H1 (cell line): ENCODE results near the gene USP54. TPM values are rescaled to one million over a fixed set of nuclear protein-coding genes. Genes with fewer than 3 reads are reported as not detected.

Experiments used
- CTCF ChIA-PET: fragments of 300-600 bp; sonication (Branson Sonifier 250); formaldehyde crosslinking; loops from one replicate; lab custom pipeline; 2021; ENCODE audit not compliant: partially characterized antibody; lab: Charles Lee
- POLR2A ChIA-PET: fragments of 300-600 bp; sonication (Branson Sonifier 250); formaldehyde crosslinking; loops from one replicate; lab custom pipeline; 2021; ENCODE audit warnings: inconsistent platforms; ENCODE audit not compliant: partially characterized antibody; lab: Charles Lee
- DNase-seq, 2 experiments: peaks; one replicate each; pipeline versions ENCODE4 v3.0.0 to v3.0.0-alpha.2; 2010 to 2022; ENCODE audit warnings: low spot score in 2 of 2, low read depth in 1 of 2, mixed read lengths in 1 of 2
- FAIRE-seq: peaks from 2 replicates; lab custom pipeline; 2011; peaks lifted over from hg19 to GRCh38; lab: Jason Lieb, UNC
- H2AFZ ChIP-seq: 2 replicates; pipeline ENCODE4 v1.8.1; 2012; ENCODE audit warnings: low read length, inconsistent platforms
- H2AK5ac ChIP-seq: 2 replicates; pipeline ENCODE4 v1.6.1; 2013; ENCODE audit warnings: low read depth, low read length
- H2BK120ac ChIP-seq: replicated peaks from 2 replicates; pipeline ENCODE3; 2013; ENCODE audit warnings: low read depth, low read length, inconsistent platforms
- H2BK12ac ChIP-seq: 2 replicates; pipeline ENCODE4 v1.6.1; 2013; ENCODE audit warnings: low read depth, low read length
- H2BK15ac ChIP-seq: 2 replicates; pipeline ENCODE4 v1.6.1; 2013; ENCODE audit warnings: low read length
- H2BK20ac ChIP-seq: 2 replicates; pipeline ENCODE4 v1.6.1; 2013; ENCODE audit warnings: low read length
- H2BK5ac ChIP-seq: 2 replicates; pipeline ENCODE4 v1.6.1; 2013; ENCODE audit warnings: low read depth, low read length
- H3K14ac ChIP-seq: 2 replicates; pipeline ENCODE4 v1.6.1; 2013; ENCODE audit warnings: inconsistent platforms; ENCODE audit not compliant: insufficient read length
- H3K18ac ChIP-seq: 2 replicates; pipeline ENCODE4 v1.6.1; 2013; ENCODE audit warnings: low read length; ENCODE audit errors: extremely low read depth
- H3K23ac ChIP-seq: 2 replicates; pipeline ENCODE4 v1.6.1; 2013; ENCODE audit warnings: inconsistent platforms; ENCODE audit not compliant: insufficient read length
- H3K23me2 ChIP-seq: 2 replicates; pipeline ENCODE4 v1.6.1; 2013; ENCODE audit warnings: low read depth, low read length
- H3K27ac ChIP-seq: 2 replicates; pipeline ENCODE4 v1.6.1; 2011; ENCODE audit warnings: low read depth, low read length, inconsistent platforms
- H3K27me3 ChIP-seq, 4 experiments: replicated peaks in 1 of 4; 1 replicate in 1 of 4; 2 replicates in 3 of 4; pipeline versions ENCODE4 v1.6.1 to v1.8.1; 2011 to 2013; ENCODE audit warnings: low read length in 3 of 4, mild to moderate bottlenecking in 3 of 4, inconsistent platforms in 2 of 4, mixed read lengths in 2 of 4, moderate library complexity in 1 of 4; ENCODE audit not compliant: control insufficient read depth in 3 of 4, insufficient read depth in 3 of 4; ENCODE audit errors: extremely low read depth in 1 of 4
- H3K36me3 ChIP-seq, 4 experiments: 2 replicates each; pipeline versions ENCODE4 v1.6.1 to v1.8.1; 2011 to 2013; ENCODE audit warnings: mild to moderate bottlenecking in 4 of 4, low read length in 3 of 4, moderate library complexity in 2 of 4, control low read depth in 1 of 4, inconsistent platforms in 1 of 4; ENCODE audit not compliant: insufficient read depth in 4 of 4, control insufficient read depth in 2 of 4
- H3K4ac ChIP-seq: replicated peaks from 2 replicates; pipeline ENCODE3; 2013; ENCODE audit warnings: low read length, low read depth, mixed read lengths, inconsistent platforms; ENCODE audit not compliant: insufficient read length
- H3K4me1 ChIP-seq, 4 experiments: replicated peaks in 1 of 4; 1 replicate in 1 of 4; 2 replicates in 3 of 4; pipeline versions ENCODE4 v1.6.1 to v1.8.1; 2011 to 2013; ENCODE audit warnings: low read length in 3 of 4, inconsistent platforms in 2 of 4, mixed read lengths in 1 of 4; ENCODE audit not compliant: insufficient read depth in 4 of 4, control insufficient read depth in 3 of 4
- H3K4me2 ChIP-seq, 2 experiments: 2 replicates each; pipeline versions ENCODE4 v1.6.1 to v1.8.1; 2011 to 2013; ENCODE audit warnings: low read depth in 2 of 2, low read length in 2 of 2, control low read depth in 1 of 2, inconsistent platforms in 1 of 2, mild to moderate bottlenecking in 1 of 2; ENCODE audit not compliant: insufficient read depth in 1 of 2
- H3K4me3 ChIP-seq, 4 experiments: fragments of 200-600, 300-600 bp in 1 of 4; sonication (generic), shearing (Covaris generic), sonication (Bioruptor Twin) in 1 of 4; 2 replicates each; pipeline versions ENCODE4 v1.5.1 to v1.8.1; 2011 to 2016; ENCODE audit warnings: low read length in 4 of 4, low read depth in 3 of 4, control low read depth in 2 of 4, inconsistent platforms in 2 of 4, mild to moderate bottlenecking in 2 of 4, mixed read lengths in 1 of 4, moderate library complexity in 1 of 4; ENCODE audit not compliant: insufficient read depth in 2 of 4; ENCODE audit errors: extremely low read depth in 1 of 4
- H3K56ac ChIP-seq: replicated peaks from 2 replicates; pipeline ENCODE3; 2013; ENCODE audit warnings: low read depth, mild to moderate bottlenecking, mixed read lengths, low read length, inconsistent platforms; ENCODE audit not compliant: insufficient read length
- H3K79me1 ChIP-seq: 2 replicates; pipeline ENCODE4 v1.6.1; 2013; ENCODE audit warnings: low read depth, low read length, control low read depth
- H3K79me2 ChIP-seq, 2 experiments: 2 replicates each; pipeline versions ENCODE4 v1.6.1 to v1.8.1; 2012 to 2013; ENCODE audit warnings: low read length in 2 of 2, mild to moderate bottlenecking in 2 of 2, inconsistent platforms in 1 of 2; ENCODE audit not compliant: insufficient read depth in 2 of 2, control insufficient read depth in 1 of 2
- H3K9ac ChIP-seq, 4 experiments: replicated peaks in 1 of 4; 1 replicate in 1 of 4; 2 replicates in 3 of 4; pipeline versions ENCODE4 v1.6.1 to v1.8.1; 2011 to 2013; ENCODE audit warnings: low read depth in 3 of 4, low read length in 3 of 4, control low read depth in 2 of 4, mild to moderate bottlenecking in 2 of 4, moderate library complexity in 2 of 4, inconsistent platforms in 1 of 4; ENCODE audit errors: extremely low read depth in 1 of 4
- H3K9me3 ChIP-seq, 2 experiments: 2 replicates each; pipeline versions ENCODE4 v1.6.1 to v1.8.1; 2012 to 2013; ENCODE audit warnings: mild to moderate bottlenecking in 2 of 2, moderate library complexity in 2 of 2, control low read depth in 1 of 2, inconsistent platforms in 1 of 2, low read depth in 1 of 2, low read length in 1 of 2, mixed read lengths in 1 of 2; ENCODE audit not compliant: insufficient read depth in 2 of 2
- H4K20me1 ChIP-seq, 2 experiments: replicated peaks in 1 of 2; 2 replicates each; pipeline versions ENCODE3 to v1.8.1; 2011 to 2013; ENCODE audit warnings: inconsistent platforms in 2 of 2, low read length in 2 of 2, mild to moderate bottlenecking in 1 of 2; ENCODE audit not compliant: insufficient read depth in 2 of 2, control insufficient read depth in 1 of 2
- H4K5ac ChIP-seq: 2 replicates; pipeline ENCODE4 v1.6.1; 2013; ENCODE audit warnings: low read length, low read depth, mixed read lengths, inconsistent platforms; ENCODE audit not compliant: insufficient read length
- H4K8ac ChIP-seq: 2 replicates; pipeline ENCODE4 v1.8.0; 2013; ENCODE audit warnings: mild to moderate bottlenecking, moderate library complexity, low read length, inconsistent platforms; ENCODE audit not compliant: insufficient read depth; ENCODE audit errors: extremely low read depth
- H4K91ac ChIP-seq: replicated peaks from 2 replicates; pipeline ENCODE3; 2013; ENCODE audit warnings: low read length, mixed read lengths, inconsistent platforms; ENCODE audit not compliant: insufficient read length
- CEBPB ChIP-seq: IDR thresholded peaks from 2 replicates; pipeline ENCODE4 v1.6.1; 2012; ENCODE audit warnings: low read depth, low read length
- CTCF ChIP-seq, 3 experiments: IDR thresholded peaks; 1 replicate in 2 of 3; 2 replicates in 1 of 3; pipeline versions ENCODE4 v1.5.1 to v1.6.1; 2011; ENCODE audit warnings: low read length in 3 of 3, mild to moderate bottlenecking in 3 of 3, inconsistent platforms in 2 of 3, low read depth in 1 of 3, moderate library complexity in 1 of 3; ENCODE audit not compliant: insufficient read depth in 1 of 3; ENCODE audit errors: control extremely low read depth in 1 of 3
- EZH2 ChIP-seq: fragments of 200-600 bp; sonication (generic); IDR thresholded peaks from 2 replicates; pipeline ENCODE4 v1.7.1; 2012; ENCODE audit warnings: low read depth, mild to moderate bottlenecking, moderate library complexity, low read length, inconsistent platforms; ENCODE audit not compliant: severe bottlenecking
- KDM5A ChIP-seq: fragments of 200-600 bp; IDR thresholded peaks from 2 replicates; pipeline ENCODE4 v1.7.1; 2012; ENCODE audit warnings: mild to moderate bottlenecking, low read length, inconsistent platforms, mixed read lengths
- NRF1 ChIP-seq: IDR thresholded peaks from 2 replicates; pipeline ENCODE4 v1.6.1; 2011; ENCODE audit warnings: mild to moderate bottlenecking, low read depth, low read length, improper control_type of control experiment
- RNF2 ChIP-seq: fragments of 200-900, 300-1000 bp; sonication (generic); IDR thresholded peaks from 2 replicates; pipeline ENCODE4 v1.7.1; 2016; ENCODE audit warnings: borderline replicate concordance, low read depth, mild to moderate bottlenecking, antibody characterized with exemption, low read length; ENCODE audit not compliant: poor library complexity, severe bottlenecking; ENCODE audit errors: missing control alignments
- TBP ChIP-seq: IDR thresholded peaks from 2 replicates; pipeline ENCODE4 v1.6.1; 2011; ENCODE audit warnings: low read depth, low read length, improper control_type of control experiment
- ZNF274 ChIP-seq: IDR thresholded peaks from 2 replicates; pipeline ENCODE4 v1.7.0; 2012; ENCODE audit warnings: low read length, borderline replicate concordance; ENCODE audit errors: extremely low read depth
- WGBS, 2 experiments: shearing (Covaris generic) in 1 of 2; methylation state at CpG; one replicate each; pipeline versions ENCODE4 v1.1.6 to v1.1.7; 2013 to 2015; ENCODE audit warnings: low lambda C conversion rate in 2 of 2, mixed read lengths in 2 of 2, inconsistent platforms in 1 of 2, low coverage in 1 of 2, missing lambda C conversion rate in 1 of 2; ENCODE audit not compliant: insufficient replicate concordance in 2 of 2, insufficient coverage in 1 of 2, insufficient read length in 1 of 2; ENCODE audit errors: extremely low coverage in 1 of 2, missing lambda C conversion rate in 1 of 2; 5-methylcytosine and 5-hydroxymethylcytosine counted together
- polyA plus RNA-seq, 7 experiments: library from polyadenylated mRNA; depleted of rRNA in 3 of 7; stranded (reverse) in 5 of 7; unstranded in 2 of 7; fragments of >200 nt in 5 of 7; fragments of 200-250 nt in 2 of 7; gene quantifications; 1 replicate in 5 of 7; 2 replicates in 1 of 7; 4 replicates in 1 of 7; pipeline versions ENCODE4 v1.2.1 to v1.2.3, GENCODE V29; 2011 to 2013; ENCODE audit warnings: missing spikeins in 2 of 7, mixed read lengths in 2 of 7
- total RNA-seq: library from RNA; stranded (reverse); fragmentation: NEBNext Ultra II Directional; extraction: Animal tissue kit (Norgen Biotek cat#: 25700); gene quantifications from 2 replicates; pipeline ENCODE4 v1.2.1, GENCODE V29; 2021

USP54 gene
- total and polyA plus RNA-seq, 2 of the 8 experiments (the other 6 are each of a cell fraction or from before 2014, with no cell fraction given), result 46.2 to 65.6 TPM

GRCh38 chr10:73494213-73494612 is 96.9 kb downstream of the USP54 start:
- Histone ChIP-seq H2BK15ac (no peak overlapping the region), H2BK5ac (no peak overlapping the region), H3K9me3 (no peaks in the 10 kb centered on the region), H2AK5ac (no peak overlapping the region), H2BK20ac (no peak overlapping the region), H2BK120ac (no peak overlapping the region), H3K14ac (no peak overlapping the region), H3K23me2 (no peaks in the 10 kb centered on the region; the same call in 1 of the 2 replicates), H3K56ac (no peak overlapping the region), H3K27ac (no peak overlapping the region), H3K27me3 (no peaks in the 10 kb centered on the region), H4K20me1 (no peaks in the 10 kb centered on the region), H4K91ac (no peak overlapping the region), H3K4me3 (peak overlapping the region in 2 of 4 experiments; percentile 6 to 77; a peak in 3 of 8 replicates), H3K4me1 (peaks cover 4 to 5% (median 4%) of the 10 kb centered on the region in 4 experiments; a peak in 6 of 7 replicates), H2AFZ (no peak overlapping the region), H3K79me1 (no peaks in the 10 kb centered on the region), H4K5ac (no peak overlapping the region), H3K9ac (no peak overlapping the region), H4K8ac (no peak overlapping the region), H2BK12ac (no peak overlapping the region), H3K79me2 (peaks cover 0 to 55% of the 10 kb centered on the region in 2 experiments; a peak in 3 of 4 replicates), H3K4me2 (peak overlapping the region in 1 of 2 experiments; percentile 59; a peak in 1 of 4 replicates), H3K4ac (no peak overlapping the region), H3K23ac (no peak overlapping the region), H3K36me3 (peaks cover 3 to 8% (median 7%) of the 10 kb centered on the region in 4 experiments; a peak in 4 of 8 replicates), H3K18ac (no peak overlapping the region)
- DNase-seq, result no peak
- FAIRE-seq, result no peak
- WGBS, 2 experiments, result 97% methylated on average over 15 of the region's 15 CpGs; no CpG with 5 or more reads in 1 of the 2 experiments
- POLR2A ChIA-PET, result interaction anchor here (1.0 to 2.7 kb wide), 5 partner anchors 10 to 248 kb away, joined by 3 to 12 read pairs (median 3); partner anchors contain the start of gene DNAJC9
- CTCF ChIA-PET, result interaction anchor here (1.1 to 1.3 kb wide), 2 partner anchors 9 to 149 kb away, joined by 3 to 4 read pairs; no protein-coding TSS in a partner anchor
- no peak for TF ChIP-seq CTCF (IDR thresholded peaks at IDR 0.05; ENCODE audit: control extremely low read depth in 1 of 3, insufficient read depth in 1 of 3, low read depth in 1 of 3, low read length in 3 of 3)
- TF ChIP-seq ZNF274, result no peak
- no peak for TF ChIP-seq RNF2
- no peak for TF ChIP-seq KDM5A
- no peak for TF ChIP-seq TBP
- TF ChIP-seq EZH2, result no peak
- TF ChIP-seq CEBPB, result no peak
- TF ChIP-seq NRF1, result no peak
